GM12878 (cell line): ENCODE data around the gene GMCL1. TPM values are rescaled to one million over a fixed set of nuclear protein-coding genes. Genes with fewer than 3 reads are reported as not detected.
A peak's percentile ranks its signal among the peaks of the same experiment; 100 is the strongest.

Experiments
- ATF7 ChIP-seq: fragments of 450-650 bp; IDR thresholded peaks from 2 replicates; pipeline ENCODE4 v1.6.1; 2016; ENCODE audit warnings: low read depth, mild to moderate bottlenecking
- DPF2 ChIP-seq: fragments of 450-650 bp; IDR thresholded peaks from 2 replicates; pipeline ENCODE4 v1.6.1; 2017; ENCODE audit warnings: mild to moderate bottlenecking
- FOXM1 ChIP-seq: IDR thresholded peaks from 2 replicates; pipeline ENCODE4 v1.6.1; 2012; ENCODE audit warnings: low read depth, mild to moderate bottlenecking, inconsistent platforms, low read length, moderate library complexity
- KDM1A ChIP-seq: fragments of 200-600 bp; sonication (generic); IDR thresholded peaks from 2 replicates; pipeline ENCODE4 v1.6.1; 2016; ENCODE audit warnings: borderline replicate concordance
- POLR2A ChIP-seq: IDR thresholded peaks from 2 replicates; pipeline ENCODE4 v1.6.1; 2011; ENCODE audit warnings: low read depth, mild to moderate bottlenecking, low read length
- RCOR1 ChIP-seq: conservative IDR thresholded peaks from 2 replicates; pipeline ENCODE4 v1.6.1; 2012; ENCODE audit warnings: low read depth, low read length, improper control_type of control experiment
- REST ChIP-seq: IDR thresholded peaks from 2 replicates; pipeline ENCODE4 v1.6.1; 2012; ENCODE audit warnings: mild to moderate bottlenecking, low read depth, low read length
- SKIL ChIP-seq: fragments of 450-650 bp; IDR thresholded peaks from 2 replicates; pipeline ENCODE4 v1.6.1; 2017; ENCODE audit warnings: mild to moderate bottlenecking, low read depth, inconsistent platforms; ENCODE audit not compliant: poor library complexity, severe bottlenecking
- SMAD5 ChIP-seq: IDR thresholded peaks from 2 replicates; pipeline ENCODE4 v1.6.1; 2016; ENCODE audit warnings: antibody characterized with exemption, low read depth
- TARDBP ChIP-seq: IDR thresholded peaks from 2 replicates; pipeline ENCODE4 v1.6.1; 2016; ENCODE audit warnings: borderline replicate concordance
- polyA plus RNA-seq, 11 experiments: library from polyadenylated mRNA; depleted of rRNA in 4 of 11; unstranded in 6 of 11; stranded (reverse) in 5 of 11; fragments of >200 nt; fragmentation: Nextera tagmentation in 4 of 11; fragmentation: Illumina TruSeq in 1 of 11; extraction: Ambion mirVana in 4 of 11; extraction: Trizol in 1 of 11; gene quantifications; 1 replicate in 1 of 11; 2 replicates in 10 of 11; pipeline versions ENCODE4 v1.2.1 to v1.2.3, GENCODE V29; 2011 to 2016; ENCODE audit warnings: inconsistent platforms in 2 of 11, missing spikeins in 2 of 11, low read depth in 1 of 11
- total RNA-seq, 4 experiments: library from RNA; depleted of rRNA in 3 of 4; stranded (reverse); fragments of >200 nt in 3 of 4; fragmentation: Illumina TruSeq in 1 of 4; extraction: Trizol in 1 of 4; gene quantifications; 2 replicates each; pipeline versions ENCODE4 v1.2.1 to v1.2.3, GENCODE V29; 2013 to 2021
- TF ChIP-seq, protein P1 (sequence below): fragments of 450-650 bp; IDR thresholded peaks from 2 replicates; pipeline ENCODE4 v1.6.1; 2018; ENCODE audit warnings: mild to moderate bottlenecking, low read depth, moderate library complexity; ENCODE audit not compliant: partially characterized antibody

GMCL1 gene
- total and polyA plus RNA-seq, 10 of the 15 experiments (the other 5 are each of a cell fraction or from before 2014, with no cell fraction given): 3.7 to 21.4 (median 12.3) TPM

DNA sequence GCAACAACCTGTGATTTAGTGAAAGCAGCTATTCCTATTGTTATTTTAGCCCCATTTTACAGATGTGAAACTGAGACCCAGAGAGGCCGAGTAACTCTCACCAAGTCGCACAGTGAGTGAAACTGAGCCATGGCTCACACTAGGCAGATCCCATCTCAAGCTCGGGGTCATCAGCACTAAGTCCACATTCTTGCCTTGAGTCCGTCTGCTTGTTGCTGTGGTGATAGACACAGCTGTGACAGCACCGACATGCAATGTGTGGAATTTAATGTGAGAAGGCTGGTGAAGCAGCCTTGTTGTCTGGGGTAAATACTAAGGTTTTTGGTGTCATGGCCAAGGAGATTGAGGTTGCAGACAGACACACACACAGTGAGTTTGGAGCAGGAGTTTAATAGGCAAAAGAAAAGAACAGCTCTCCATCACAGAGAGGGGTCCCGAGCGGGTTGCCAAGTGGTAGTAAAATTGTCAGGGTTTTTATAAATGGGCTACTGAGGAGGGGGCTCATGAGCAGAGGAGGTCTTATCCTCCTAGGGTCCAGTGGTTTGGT, 40.2 kb upstream of the GMCL1 start (continued):
- TF ChIP-seq, protein P1, sequence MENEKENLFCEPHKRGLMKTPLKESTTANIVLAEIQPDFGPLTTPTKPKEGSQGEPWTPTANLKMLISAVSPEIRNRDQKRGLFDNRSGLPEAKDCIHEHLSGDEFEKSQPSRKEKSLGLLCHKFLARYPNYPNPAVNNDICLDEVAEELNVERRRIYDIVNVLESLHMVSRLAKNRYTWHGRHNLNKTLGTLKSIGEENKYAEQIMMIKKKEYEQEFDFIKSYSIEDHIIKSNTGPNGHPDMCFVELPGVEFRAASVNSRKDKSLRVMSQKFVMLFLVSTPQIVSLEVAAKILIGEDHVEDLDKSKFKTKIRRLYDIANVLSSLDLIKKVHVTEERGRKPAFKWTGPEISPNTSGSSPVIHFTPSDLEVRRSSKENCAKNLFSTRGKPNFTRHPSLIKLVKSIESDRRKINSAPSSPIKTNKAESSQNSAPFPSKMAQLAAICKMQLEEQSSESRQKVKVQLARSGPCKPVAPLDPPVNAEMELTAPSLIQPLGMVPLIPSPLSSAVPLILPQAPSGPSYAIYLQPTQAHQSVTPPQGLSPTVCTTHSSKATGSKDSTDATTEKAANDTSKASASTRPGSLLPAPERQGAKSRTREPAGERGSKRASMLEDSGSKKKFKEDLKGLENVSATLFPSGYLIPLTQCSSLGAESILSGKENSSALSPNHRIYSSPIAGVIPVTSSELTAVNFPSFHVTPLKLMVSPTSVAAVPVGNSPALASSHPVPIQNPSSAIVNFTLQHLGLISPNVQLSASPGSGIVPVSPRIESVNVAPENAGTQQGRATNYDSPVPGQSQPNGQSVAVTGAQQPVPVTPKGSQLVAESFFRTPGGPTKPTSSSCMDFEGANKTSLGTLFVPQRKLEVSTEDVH: no peak
- TF ChIP-seq TARDBP (no peak), SMAD5 (no peak), DPF2 (no peak), KDM1A (peak; percentile 95), ATF7 (0 out of 2 replicates have a peak, but pooled peaks have one; percentile 36), REST (no peak), FOXM1 (no peak), RCOR1 (0 out of 2 replicates have a peak, but pooled peaks have one; percentile 70), POLR2A (peak; percentile 61; the same call in 1 of the 2 replicates), SKIL (peak; percentile 64)
- TF ChIP-seq, all 136 proteins: peak for 20
